ENCODE data around the gene OSBPL8.

- TF ChIP-seq CTCF (IDR thresholded peaks at IDR 0.05) (no peak), POLR2A (IDR thresholded peaks at IDR 0.05) (no peak)
Observed at GRCh38 chr12:76491292-76491691, 68.3 kb downstream of the OSBPL8 start.

All from adrenal gland (tissue), 5 donors.